Bronchial epithelial cell (primary cell): ENCODE data around the gene FAM114A1. TPM values are rescaled to one million over a fixed set of nuclear protein-coding genes. Genes with fewer than 3 reads are reported as not detected.

Experiments
- DNase-seq: peaks from one replicate; pipeline ENCODE4 v3.0.0-alpha.2; 2010; ENCODE audit warnings: low read depth
- FAIRE-seq: peaks from 2 replicates; lab custom pipeline; 2011; peaks lifted over from hg19 to GRCh38; lab: Jason Lieb, UNC
- H3K27me3 ChIP-seq: 2 replicates; pipeline ENCODE4 v1.5.1; 2011; ENCODE audit warnings: low read length; ENCODE audit not compliant: control insufficient read depth, insufficient read depth
- H3K36me3 ChIP-seq: 2 replicates; pipeline ENCODE4 v1.5.1; 2011; ENCODE audit warnings: low read length; ENCODE audit not compliant: control insufficient read depth, insufficient read depth
- H3K4me3 ChIP-seq: 2 replicates; pipeline ENCODE4 v1.5.1; 2011; ENCODE audit warnings: mild to moderate bottlenecking, low read depth, low read length, control low read depth
- CTCF ChIP-seq: IDR thresholded peaks from 2 replicates; pipeline ENCODE4 v1.5.1; 2011; ENCODE audit warnings: mild to moderate bottlenecking, moderate library complexity, low read length, control low read depth, inconsistent platforms; ENCODE audit not compliant: insufficient read depth, severe bottlenecking
- total RNA-seq: library from RNA; depleted of rRNA; stranded (reverse); fragments of >200 nt; gene quantifications from 2 replicates; pipeline ENCODE4 v1.2.1, GENCODE V29; 2014

The FAM114A1 gene
- total RNA-seq, 1 donor from 2014 or later = 44.2 TPM

GRCh38 chr4:38832624-38833528 lies 34.7 kb upstream of the FAM114A1 start:
- Histone ChIP-seq H3K36me3 (no peaks in the 10 kb centered on the region), H3K27me3 (no peaks in the 10 kb centered on the region), H3K4me3 (no peak overlapping the region)
- TF ChIP-seq CTCF = no peak
- no peak for DNase-seq
- no peak for FAIRE-seq

GRCh38 chr4:38834570-38834969 lies 33.0 kb upstream of the FAM114A1 start:
- no peak for TF ChIP-seq CTCF
- FAIRE-seq (no peak), DNase-seq (no peak)
- H3K27me3 ChIP-seq = no peaks in the 10 kb centered on the region
- H3K36me3 ChIP-seq = no peaks in the 10 kb centered on the region
- H3K4me3 ChIP-seq = no peak overlapping the region

- FAIRE-seq = no peak
- H3K36me3 ChIP-seq = no peaks in the 10 kb centered on the region
- H3K4me3 ChIP-seq = no peak overlapping the region
- no peak for DNase-seq
- no peak for TF ChIP-seq CTCF
- H3K27me3 ChIP-seq = no peaks in the 10 kb centered on the region
Measured at GRCh38 chr4:38837334-38837733, 30.3 kb upstream of the FAM114A1 start.

GRCh38 chr4:38837849-38838248 lies 29.8 kb upstream of the FAM114A1 start:
- DNase-seq = peak; percentile 68
- no peak for TF ChIP-seq CTCF
- Histone ChIP-seq H3K4me3 (no peak overlapping the region), H3K36me3 (no peaks in the 10 kb centered on the region), H3K27me3 (no peaks in the 10 kb centered on the region)
- no peak for FAIRE-seq

- TF ChIP-seq CTCF = no peak
- Histone ChIP-seq H3K27me3 (no peaks in the 10 kb centered on the region), H3K36me3 (no peaks in the 10 kb centered on the region), H3K4me3 (no peak overlapping the region)
- DNase-seq (no peak), FAIRE-seq (no peak)
Measured at GRCh38 chr4:38842994-38843393, 24.6 kb upstream of the FAM114A1 start.
